Osteoblast (primary cell): Measurements from ENCODE around the gene HSPD1. TPM values are rescaled to one million over a fixed set of nuclear protein-coding genes. Genes with fewer than 3 reads are reported as not detected.

Experiments used
- DNase-seq: peaks from one replicate; pipeline ENCODE4 v3.0.0; 2011; ENCODE audit warnings: low spot score, mixed read lengths; ENCODE audit not compliant: insufficient read length; ENCODE audit errors: missing footprints
- H2AFZ ChIP-seq: 2 replicates; pipeline ENCODE4 v1.6.0; 2011; ENCODE audit warnings: mild to moderate bottlenecking, low read length
- H3K27ac ChIP-seq: 2 replicates; pipeline ENCODE4 v1.5.1; 2011; ENCODE audit warnings: mild to moderate bottlenecking, low read depth, low read length, moderate library complexity
- H3K27me3 ChIP-seq: 2 replicates; pipeline ENCODE4 v1.6.0; 2012; ENCODE audit warnings: mild to moderate bottlenecking, control low read depth, inconsistent platforms, low read length, moderate library complexity; ENCODE audit not compliant: insufficient read depth
- H3K36me3 ChIP-seq: 2 replicates; pipeline ENCODE4 v1.5.1; 2011; ENCODE audit warnings: mild to moderate bottlenecking, low read length, control low read depth, moderate library complexity; ENCODE audit not compliant: insufficient read depth
- H3K4me1 ChIP-seq: 2 replicates; pipeline ENCODE4 v1.5.1; 2011; ENCODE audit warnings: mild to moderate bottlenecking, low read length, control low read depth, moderate library complexity; ENCODE audit not compliant: insufficient read depth
- H3K4me2 ChIP-seq: 2 replicates; pipeline ENCODE4 v1.6.0; 2011; ENCODE audit warnings: mild to moderate bottlenecking, low read length; ENCODE audit not compliant: insufficient read depth
- H3K4me3 ChIP-seq: fragments of 200-600 bp; sonication (generic); 3 replicates; pipeline ENCODE4 v1.5.1; 2012; ENCODE audit warnings: mild to moderate bottlenecking, low read length, inconsistent platforms; ENCODE audit not compliant: insufficient read depth
- H3K79me2 ChIP-seq: 2 replicates; pipeline ENCODE4 v1.6.0; 2012; ENCODE audit warnings: mild to moderate bottlenecking, low read length, control low read depth, inconsistent platforms; ENCODE audit not compliant: insufficient read depth
- H3K9me3 ChIP-seq: 2 replicates; pipeline ENCODE4 v1.5.1; 2011; ENCODE audit warnings: low read depth, low read length, control low read depth
- H4K20me1 ChIP-seq: 2 replicates; pipeline ENCODE4 v1.6.0; 2012; ENCODE audit warnings: mild to moderate bottlenecking, low read length, control low read depth; ENCODE audit not compliant: insufficient read depth
- CTCF ChIP-seq: IDR thresholded peaks from 2 replicates; pipeline ENCODE4 v1.5.1; 2011; ENCODE audit warnings: mild to moderate bottlenecking, low read depth, low read length, moderate library complexity; ENCODE audit errors: extremely low read depth
- total RNA-seq: library from RNA; depleted of rRNA; stranded (reverse); fragments of >200 nt; gene quantifications from 2 replicates; pipeline ENCODE4 v1.2.3, GENCODE V29; 2012

HSPD1 gene
- total RNA-seq, 1 donor = 117 TPM

GRCh38 chr2:197460649-197461048 is 39.0 kb downstream of the HSPD1 start:
- Histone ChIP-seq H3K27me3 (no peaks in the 10 kb centered on the region), H3K27ac (peak overlapping the region; percentile 5), H3K4me3 (no peak overlapping the region), H4K20me1 (peaks cover 45% of the 10 kb centered on the region), H3K9me3 (no peaks in the 10 kb centered on the region), H3K36me3 (peaks cover 46% of the 10 kb centered on the region), H2AFZ (no peak overlapping the region), H3K79me2 (peaks cover 79% of the 10 kb centered on the region), H3K4me2 (no peak overlapping the region), H3K4me1 (peaks cover 8% of the 10 kb centered on the region)
- no peak for DNase-seq
- TF ChIP-seq CTCF = no peak

GRCh38 chr2:197455428-197455827 is 44.2 kb downstream of the HSPD1 start:
- Histone ChIP-seq H3K36me3 (peaks cover 17% of the 10 kb centered on the region), H3K4me2 (peak overlapping the region; percentile 91), H3K4me3 (peak overlapping the region; percentile 28), H3K4me1 (peaks cover 13% of the 10 kb centered on the region), H3K27ac (peak overlapping the region; percentile 10), H3K9me3 (no peaks in the 10 kb centered on the region), H3K27me3 (no peaks in the 10 kb centered on the region), H4K20me1 (peaks cover 45% of the 10 kb centered on the region), H2AFZ (no peak overlapping the region), H3K79me2 (peaks cover 65% of the 10 kb centered on the region)
- TF ChIP-seq CTCF = no peak
- DNase-seq = no peak

GRCh38 chr2:197454923-197455322 is 44.7 kb downstream of the HSPD1 start:
- Histone ChIP-seq H2AFZ (no peak overlapping the region), H3K4me2 (peak overlapping the region; percentile 91), H4K20me1 (peaks cover 40% of the 10 kb centered on the region), H3K4me1 (peaks cover 13% of the 10 kb centered on the region), H3K4me3 (peak overlapping the region; percentile 93), H3K79me2 (peaks cover 60% of the 10 kb centered on the region), H3K9me3 (no peaks in the 10 kb centered on the region), H3K36me3 (peaks cover 12% of the 10 kb centered on the region), H3K27ac (peak overlapping the region; percentile 100), H3K27me3 (no peaks in the 10 kb centered on the region)
- no peak for DNase-seq
- no peak for TF ChIP-seq CTCF

GRCh38 chr2:197453914-197454398 is 45.7 kb downstream of the HSPD1 start:
- Histone ChIP-seq H2AFZ (no peak overlapping the region), H4K20me1 (peaks cover 31% of the 10 kb centered on the region), H3K27ac (peak overlapping the region; percentile 100), H3K27me3 (no peaks in the 10 kb centered on the region), H3K4me1 (peaks cover 13% of the 10 kb centered on the region), H3K4me2 (peak overlapping the region; percentile 91), H3K79me2 (peaks cover 50% of the 10 kb centered on the region), H3K4me3 (peak overlapping the region; percentile 93), H3K9me3 (no peaks in the 10 kb centered on the region), H3K36me3 (peaks cover 4% of the 10 kb centered on the region)
- no peak for TF ChIP-seq CTCF
- DNase-seq = peak; percentile 90
